HepG2 (cell line): Measurements from ENCODE around the gene FRMD8. TPM values are rescaled to one million over a fixed set of nuclear protein-coding genes. Genes with fewer than 3 reads are reported as not detected.

ENCODE experiments used
- ERF ChIP-seq: IDR thresholded peaks from 2 replicates; pipeline ENCODE4 v1.6.1; 2018; ENCODE audit warnings: missing biosample characterization, missing genetic modification reagents
- GABPA ChIP-seq, 2 experiments: IDR thresholded peaks; 2 replicates each; pipeline ENCODE4 v1.6.1; 2011 to 2016; ENCODE audit warnings: low read depth in 2 of 2, low read length in 1 of 2, missing biosample characterization in 1 of 2, missing genetic modification characterization in 1 of 2
- MZF1 ChIP-seq: sonication (generic); formaldehyde crosslinking; IDR thresholded peaks from 2 replicates; pipeline ENCODE4 v1.8.1; 2023; ENCODE audit warnings: mild to moderate bottlenecking, missing genetic modification reagents, borderline replicate concordance
- RBAK ChIP-seq: sonication (generic); formaldehyde crosslinking; IDR thresholded peaks from 2 replicates; pipeline ENCODE4 v1.5.1; 2020; ENCODE audit warnings: mild to moderate bottlenecking, missing genetic modification reagents
- RNF219 ChIP-seq: sonication (generic); formaldehyde crosslinking; IDR thresholded peaks from 2 replicates; pipeline ENCODE4 v1.5.0; 2020; ENCODE audit warnings: mild to moderate bottlenecking, missing genetic modification reagents
- STAT6 ChIP-seq: sonication (generic); formaldehyde crosslinking; IDR thresholded peaks from 2 replicates; pipeline ENCODE4 v1.4.0; 2020; ENCODE audit warnings: missing genetic modification reagents, mild to moderate bottlenecking, borderline replicate concordance
- U2AF1 ChIP-seq: fragments of 200-400 bp; formaldehyde crosslinking; optimal IDR thresholded peaks from 2 replicates; pipeline ENCODE3; 2017; ENCODE audit warnings: mild to moderate bottlenecking, low read depth, low read length
- ZNF326 ChIP-seq: sonication (generic); formaldehyde crosslinking; IDR thresholded peaks from 2 replicates; pipeline ENCODE4 v1.4.0; 2020; ENCODE audit warnings: missing genetic modification reagents, borderline replicate concordance
- ZNF431 ChIP-seq: sonication (generic); formaldehyde crosslinking; IDR thresholded peaks from 2 replicates; pipeline ENCODE4 v1.9.0; 2022; ENCODE audit warnings: missing genetic modification reagents, low read depth, mild to moderate bottlenecking, borderline replicate concordance
- ZNF570 ChIP-seq: sonication (generic); formaldehyde crosslinking; IDR thresholded peaks from 2 replicates; pipeline ENCODE4 v1.4.0; 2020; ENCODE audit warnings: mild to moderate bottlenecking, missing genetic modification reagents, borderline replicate concordance
- ZNF709 ChIP-seq: sonication (generic); formaldehyde crosslinking; IDR thresholded peaks from 2 replicates; pipeline ENCODE4 v1.5.0; 2020; ENCODE audit warnings: mild to moderate bottlenecking, missing genetic modification reagents
- ZNF781 ChIP-seq: sonication (generic); formaldehyde crosslinking; IDR thresholded peaks from 2 replicates; pipeline ENCODE4 v1.5.1; 2020; ENCODE audit warnings: borderline replicate concordance, mild to moderate bottlenecking, missing genetic modification reagents; ENCODE audit errors: not compliant biosample characterization
- polyA plus RNA-seq, 8 experiments: library from polyadenylated mRNA; depleted of rRNA in 3 of 8; stranded (reverse) in 7 of 8; unstranded in 1 of 8; fragments of >200 nt; fragmentation: Illumina TruSeq in 4 of 8; extraction: Trizol in 4 of 8; gene quantifications; 2 replicates each; pipeline versions ENCODE4 v1.2.1 to v1.2.3, GENCODE V29; 2011 to 2016; ENCODE audit warnings: low read depth in 4 of 8, missing spikeins in 1 of 8, mixed read lengths in 1 of 8; ENCODE audit not compliant: insufficient read depth in 1 of 8
- total RNA-seq, 5 experiments: library from RNA; depleted of rRNA; stranded (reverse); fragments of >200 nt; fragmentation: Illumina TruSeq; extraction: Trizol; gene quantifications; 2 replicates each; pipeline ENCODE4 v1.2.3, GENCODE V29; 2016; ENCODE audit warnings: low read depth in 1 of 5
- TF ChIP-seq, protein P1 (sequence below): sonication (generic); formaldehyde crosslinking; IDR thresholded peaks from 2 replicates; pipeline ENCODE4 v1.5.0; 2020; ENCODE audit warnings: mild to moderate bottlenecking, missing genetic modification reagents, borderline replicate concordance
- TF ChIP-seq, protein P2 (sequence below): sonication (generic); formaldehyde crosslinking; IDR thresholded peaks from 2 replicates; pipeline ENCODE4 v1.5.1; 2020; ENCODE audit warnings: missing genetic modification reagents, mild to moderate bottlenecking, borderline replicate concordance
- TF ChIP-seq, protein P3 (sequence below): sonication (generic); formaldehyde crosslinking; IDR thresholded peaks from 2 replicates; pipeline ENCODE4 v1.4.0; 2020; ENCODE audit warnings: mild to moderate bottlenecking, missing genetic modification reagents

The FRMD8 gene
- total and polyA plus RNA-seq, 2 of the 13 experiments (the other 11 are each of a cell fraction or from before 2014, with no cell fraction given), result 5.8 to 20.6 TPM

GRCh38 chr11:65422633-65423515, 36.4 kb downstream of the FRMD8 start, which contains the start of gene NEAT1 (continued):
- no peak for TF ChIP-seq RBAK
- no peak for TF ChIP-seq ZNF781 (CRISPR knock-in tag)
- TF ChIP-seq STAT6 (CRISPR knock-in tag), result no peak; the same call in 1 of the 2 replicates
- TF ChIP-seq ZNF326 (CRISPR knock-in tag), result no peak
- TF ChIP-seq RNF219, result peak; percentile 94; the same call in 1 of the 2 replicates
- TF ChIP-seq ZNF709 (CRISPR knock-in tag), result no peak; the same call in 1 of the 2 replicates
- TF ChIP-seq, protein P1, sequence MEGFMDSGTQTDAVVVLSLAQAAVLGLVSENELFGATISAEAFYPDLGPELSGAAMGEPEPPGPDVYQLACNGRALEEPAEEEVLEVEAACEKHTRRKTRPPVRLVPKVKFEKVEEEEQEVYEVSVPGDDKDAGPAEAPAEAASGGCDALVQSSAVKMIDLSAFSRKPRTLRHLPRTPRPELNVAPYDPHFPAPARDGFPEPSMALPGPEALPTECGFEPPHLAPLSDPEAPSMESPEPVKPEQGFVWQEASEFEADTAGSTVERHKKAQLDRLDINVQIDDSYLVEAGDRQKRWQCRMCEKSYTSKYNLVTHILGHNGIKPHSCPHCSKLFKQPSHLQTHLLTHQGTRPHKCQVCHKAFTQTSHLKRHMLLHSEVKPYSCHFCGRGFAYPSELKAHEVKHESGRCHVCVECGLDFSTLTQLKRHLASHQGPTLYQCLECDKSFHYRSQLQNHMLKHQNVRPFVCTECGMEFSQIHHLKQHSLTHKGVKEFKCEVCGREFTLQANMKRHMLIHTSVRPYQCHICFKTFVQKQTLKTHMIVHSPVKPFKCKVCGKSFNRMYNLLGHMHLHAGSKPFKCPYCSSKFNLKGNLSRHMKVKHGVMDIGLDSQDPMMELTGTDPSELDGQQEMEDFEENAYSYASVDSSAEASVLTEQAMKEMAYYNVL (CRISPR knock-in tag), result no peak
- TF ChIP-seq, protein P2, sequence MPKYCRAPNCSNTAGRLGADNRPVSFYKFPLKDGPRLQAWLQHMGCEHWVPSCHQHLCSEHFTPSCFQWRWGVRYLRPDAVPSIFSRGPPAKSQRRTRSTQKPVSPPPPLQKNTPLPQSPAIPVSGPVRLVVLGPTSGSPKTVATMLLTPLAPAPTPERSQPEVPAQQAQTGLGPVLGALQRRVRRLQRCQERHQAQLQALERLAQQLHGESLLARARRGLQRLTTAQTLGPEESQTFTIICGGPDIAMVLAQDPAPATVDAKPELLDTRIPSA (CRISPR knock-in tag), result no peak
- TF ChIP-seq U2AF1, result peak; percentile 85
- TF ChIP-seq, protein P3, sequence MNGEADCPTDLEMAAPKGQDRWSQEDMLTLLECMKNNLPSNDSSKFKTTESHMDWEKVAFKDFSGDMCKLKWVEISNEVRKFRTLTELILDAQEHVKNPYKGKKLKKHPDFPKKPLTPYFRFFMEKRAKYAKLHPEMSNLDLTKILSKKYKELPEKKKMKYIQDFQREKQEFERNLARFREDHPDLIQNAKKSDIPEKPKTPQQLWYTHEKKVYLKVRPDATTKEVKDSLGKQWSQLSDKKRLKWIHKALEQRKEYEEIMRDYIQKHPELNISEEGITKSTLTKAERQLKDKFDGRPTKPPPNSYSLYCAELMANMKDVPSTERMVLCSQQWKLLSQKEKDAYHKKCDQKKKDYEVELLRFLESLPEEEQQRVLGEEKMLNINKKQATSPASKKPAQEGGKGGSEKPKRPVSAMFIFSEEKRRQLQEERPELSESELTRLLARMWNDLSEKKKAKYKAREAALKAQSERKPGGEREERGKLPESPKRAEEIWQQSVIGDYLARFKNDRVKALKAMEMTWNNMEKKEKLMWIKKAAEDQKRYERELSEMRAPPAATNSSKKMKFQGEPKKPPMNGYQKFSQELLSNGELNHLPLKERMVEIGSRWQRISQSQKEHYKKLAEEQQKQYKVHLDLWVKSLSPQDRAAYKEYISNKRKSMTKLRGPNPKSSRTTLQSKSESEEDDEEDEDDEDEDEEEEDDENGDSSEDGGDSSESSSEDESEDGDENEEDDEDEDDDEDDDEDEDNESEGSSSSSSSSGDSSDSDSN (CRISPR knock-in tag), result peak; percentile 87
- TF ChIP-seq GABPA (IDR thresholded peaks at IDR 0.05; ENCODE audit: low read depth, low read length), result no peak
- TF ChIP-seq GABPA (CRISPR knock-in tag; IDR thresholded peaks at IDR 0.05; ENCODE audit: low read depth), result no peak
- TF ChIP-seq MZF1 (CRISPR knock-in tag), result no peak
- peak; percentile 69; the same call in 1 of the 2 replicates for TF ChIP-seq ZNF431 (CRISPR knock-in tag)
- peak; percentile 64; the same call in 1 of the 2 replicates for TF ChIP-seq ERF (CRISPR knock-in tag)
- TF ChIP-seq ZNF570 (CRISPR knock-in tag), result no peak; the same call in 1 of the 2 replicates
